Prostate gland (tissue), 2 donors: ENCODE data around the gene PDSS2. TPM values are rescaled to one million over a fixed set of nuclear protein-coding genes. Genes with fewer than 3 reads are reported as not detected.

Experiments used
- DNase-seq: peaks from one replicate; pipeline ENCODE4 v3.0.0-alpha.2; 2019; ENCODE audit warnings: low spot score
- H3K27ac ChIP-seq, 2 donors: fragments of 200-600 bp; sonication (generic); 2 replicates each; pipeline ENCODE4 v1.5.1; 2017 to 2019
- H3K27me3 ChIP-seq: fragments of 200-600 bp; sonication (generic); replicated peaks from 2 replicates; pipeline ENCODE4 v1.5.1; 2019; ENCODE audit not compliant: insufficient read depth
- H3K36me3 ChIP-seq, 2 donors: fragments of 200-600 bp; sonication (generic); 1 replicate in 1 of 2; 2 replicates in 1 of 2; pipeline versions ENCODE4 v1.5.1 to v1.8.1; 2017 to 2019
- H3K4me1 ChIP-seq: fragments of 200-600 bp; sonication (generic); replicated peaks from 2 replicates; pipeline ENCODE4 v1.5.1; 2019
- H3K4me3 ChIP-seq, 2 donors: fragments of 200-600 bp; sonication (generic); 2 replicates each; pipeline ENCODE4 v1.5.1; 2017 to 2019
- H3K9me3 ChIP-seq: fragments of 200-600 bp; sonication (generic); 2 replicates; pipeline ENCODE4 v1.5.1; 2017
- CTCF ChIP-seq, 4 experiments: fragments of 200-600 bp in 2 of 4; fragments of 450-650 bp in 2 of 4; sonication (generic) in 2 of 4; IDR thresholded peaks; 1 replicate in 3 of 4; 2 replicates in 1 of 4; pipeline ENCODE4 v1.5.1; 2016 to 2019; ENCODE audit warnings: antibody characterized with exemption in 4 of 4, mild to moderate bottlenecking in 2 of 4, moderate library complexity in 2 of 4
- POLR2A ChIP-seq: fragments of 450-650 bp; IDR thresholded peaks from one replicate; pipeline ENCODE4 v1.6.1; 2016; ENCODE audit warnings: antibody characterized with exemption, mild to moderate bottlenecking
- POLR2AphosphoS5 ChIP-seq: sonication (generic); formaldehyde crosslinking; IDR thresholded peaks from one replicate; pipeline ENCODE4 v1.6.1; 2017; ENCODE audit warnings: antibody characterized with exemption
- WGBS: methylation state at CpG from one replicate; pipeline ENCODE4 v1.1.5; 2018; 5-methylcytosine and 5-hydroxymethylcytosine counted together
- intact Hi-C: fragments of 100-400 bp; cut with DNase I; formaldehyde crosslinking; loops from one replicate; pipeline ENCODE4 v1.14.2; 2022
- total RNA-seq, 2 donors: library from RNA; depleted of rRNA; stranded (reverse); fragments of >200 nt; gene quantifications; one replicate each; pipeline ENCODE4 v1.1.0, GENCODE V29; 2016

PDSS2 gene
- total RNA-seq, 2 donors from 2014 or later, result 12.7 to 35.3 TPM

GRCh38 chr6:107192830-107193229 lies 266.5 kb downstream of the PDSS2 start:
- WGBS, result 49% methylated on average over 4 of the region's 4 CpGs
- intact Hi-C loops, result no loop called here
- H3K27me3 ChIP-seq, result no peaks in the 10 kb centered on the region
- DNase-seq, result no peak
- H3K4me1 ChIP-seq, result no peaks in the 10 kb centered on the region
- H3K27ac ChIP-seq, result no peak overlapping the region
- no peak overlapping the region for H3K4me3 ChIP-seq
- H3K9me3 ChIP-seq, result no peaks in the 10 kb centered on the region
- H3K36me3 ChIP-seq, result no peaks in the 10 kb centered on the region
- TF ChIP-seq CTCF (IDR thresholded peaks at IDR 0.05), result no peak
- TF ChIP-seq POLR2AphosphoS5, result no peak
- TF ChIP-seq POLR2A, result no peak

- TF ChIP-seq POLR2AphosphoS5 (no peak), CTCF (IDR thresholded peaks at IDR 0.05) (no peak), POLR2A (no peak)
- intact Hi-C loops, result loop anchor here (5.0 to 10.0 kb wide), 3 partner anchors 277 to 660 kb away; no protein-coding TSS in a partner anchor
- no peaks in the 10 kb centered on the region for H3K4me1 ChIP-seq
- WGBS, result 66% methylated on average over 6 of the region's 6 CpGs
- no peaks in the 10 kb centered on the region for H3K9me3 ChIP-seq
- H3K27me3 ChIP-seq, result no peaks in the 10 kb centered on the region
- H3K36me3 ChIP-seq, result no peaks in the 10 kb centered on the region
- H3K4me3 ChIP-seq, result no peak overlapping the region
- H3K27ac ChIP-seq, result no peak overlapping the region
- no peak for DNase-seq
Measured at GRCh38 chr6:107187630-107188029, 271.7 kb downstream of the PDSS2 start.

- TF ChIP-seq CTCF (IDR thresholded peaks at IDR 0.05) (no peak), POLR2AphosphoS5 (no peak), POLR2A (no peak)
- WGBS, result 96% methylated on average over 1 of the region's 1 CpG
- H3K27me3 ChIP-seq, result no peaks in the 10 kb centered on the region
- no peaks in the 10 kb centered on the region for H3K9me3 ChIP-seq
- H3K36me3 ChIP-seq, result no peaks in the 10 kb centered on the region
- no peaks in the 10 kb centered on the region for H3K4me1 ChIP-seq
- intact Hi-C loops, result loop anchor here (5.0 to 10.0 kb wide), 3 partner anchors 279 to 661 kb away; no protein-coding TSS in a partner anchor
- no peak for DNase-seq
- no peak overlapping the region for H3K4me3 ChIP-seq
- H3K27ac ChIP-seq, result no peak overlapping the region
Measured at GRCh38 chr6:107186047-107186446, 273.3 kb downstream of the PDSS2 start.

GRCh38 chr6:107185391-107185970 lies 273.9 kb downstream of the PDSS2 start:
- Histone ChIP-seq H3K4me3 (no peak overlapping the region), H3K4me1 (no peaks in the 10 kb centered on the region), H3K9me3 (no peaks in the 10 kb centered on the region), H3K36me3 (no peaks in the 10 kb centered on the region), H3K27ac (no peak overlapping the region), H3K27me3 (no peaks in the 10 kb centered on the region)
- 67% methylated on average over 9 of the region's 9 CpGs for WGBS
- intact Hi-C loops, result loop anchor here (5.0 to 10.0 kb wide), 3 partner anchors 279 to 662 kb away; no protein-coding TSS in a partner anchor
- TF ChIP-seq CTCF (IDR thresholded peaks at IDR 0.05) (peak; percentile 14 to 56 (median 30)), POLR2AphosphoS5 (no peak)
- peak; percentile 42 for DNase-seq

- no peaks in the 10 kb centered on the region for H3K4me1 ChIP-seq
- intact Hi-C loops, result loop anchor here (10.0 kb wide), 2 partner anchors 280 to 520 kb away; no protein-coding TSS in a partner anchor
- no peak overlapping the region for H3K4me3 ChIP-seq
- no peaks in the 10 kb centered on the region for H3K27me3 ChIP-seq
- no peak for TF ChIP-seq POLR2A
- no peak for TF ChIP-seq CTCF (IDR thresholded peaks at IDR 0.05)
- no peak for TF ChIP-seq POLR2AphosphoS5
- no peaks in the 10 kb centered on the region for H3K9me3 ChIP-seq
- no peak overlapping the region for H3K27ac ChIP-seq
- no peak for DNase-seq
- H3K36me3 ChIP-seq, result no peaks in the 10 kb centered on the region
- 69% methylated on average over 1 of the region's 1 CpG for WGBS
Measured at GRCh38 chr6:107184435-107184834, 274.9 kb downstream of the PDSS2 start.
